HG02852 (cell line): ENCODE data around the gene KCTD13.
"Not testable (repeated sequence)": the region's sequence is repeated elsewhere in the genome, so short reads cannot be mapped to it uniquely, and the experiment has no call there.

Source experiments
- ATAC-seq: cut with Tn5 transposase; IDR thresholded peaks from one replicate; pipeline ENCODE4 v1.9.1; 2021; ENCODE audit warnings: mild to moderate bottlenecking, moderate library complexity; ENCODE audit not compliant: unreplicated experiment

The KCTD13 gene

DNA sequence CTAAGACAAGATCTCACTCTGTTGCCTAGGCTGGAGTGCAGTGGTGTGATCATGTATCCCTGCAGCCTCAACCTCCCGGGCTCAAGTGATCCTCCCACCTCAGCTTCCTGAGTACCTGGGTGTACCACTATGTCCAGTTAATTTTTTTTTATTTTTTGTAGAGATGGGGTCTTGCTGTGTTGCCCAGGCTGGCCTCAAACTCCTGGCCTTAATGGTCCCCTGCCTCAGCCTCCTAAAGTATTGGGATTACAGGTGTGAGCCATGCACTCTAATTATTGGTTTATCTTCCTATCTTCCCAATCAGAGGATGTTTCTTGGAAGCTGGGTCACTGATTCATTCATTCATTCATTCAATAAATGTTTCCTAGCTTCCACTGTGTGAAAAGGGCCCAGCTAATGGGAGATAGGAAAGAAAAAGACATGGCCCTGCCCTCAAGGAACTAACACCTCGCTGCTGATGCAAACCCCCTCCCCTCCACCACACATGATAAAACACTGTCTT, 17.3 kb downstream of the KCTD13 start:
- ATAC-seq = no peak

DNA sequence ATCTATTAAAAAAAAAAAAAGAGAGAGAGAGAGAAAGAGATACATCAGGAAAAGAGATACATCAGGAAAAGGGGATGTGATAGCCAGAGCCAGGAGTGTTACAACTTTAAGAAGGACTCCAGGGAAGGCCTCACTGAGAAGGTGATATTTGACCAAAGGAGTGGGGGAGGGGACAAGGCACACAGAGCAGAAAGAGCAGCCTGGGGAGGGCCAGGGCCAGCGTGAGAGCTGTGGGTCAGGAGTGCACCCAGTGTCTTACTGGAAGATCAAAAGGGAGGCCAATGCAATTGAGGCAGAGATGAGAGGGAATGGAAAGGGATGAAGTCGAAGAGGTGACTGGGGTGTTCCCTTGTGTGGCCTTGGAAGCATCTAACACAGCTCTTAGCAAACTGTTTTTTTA, 18.1 kb downstream of the KCTD13 start:
- ATAC-seq = no peak

DNA sequence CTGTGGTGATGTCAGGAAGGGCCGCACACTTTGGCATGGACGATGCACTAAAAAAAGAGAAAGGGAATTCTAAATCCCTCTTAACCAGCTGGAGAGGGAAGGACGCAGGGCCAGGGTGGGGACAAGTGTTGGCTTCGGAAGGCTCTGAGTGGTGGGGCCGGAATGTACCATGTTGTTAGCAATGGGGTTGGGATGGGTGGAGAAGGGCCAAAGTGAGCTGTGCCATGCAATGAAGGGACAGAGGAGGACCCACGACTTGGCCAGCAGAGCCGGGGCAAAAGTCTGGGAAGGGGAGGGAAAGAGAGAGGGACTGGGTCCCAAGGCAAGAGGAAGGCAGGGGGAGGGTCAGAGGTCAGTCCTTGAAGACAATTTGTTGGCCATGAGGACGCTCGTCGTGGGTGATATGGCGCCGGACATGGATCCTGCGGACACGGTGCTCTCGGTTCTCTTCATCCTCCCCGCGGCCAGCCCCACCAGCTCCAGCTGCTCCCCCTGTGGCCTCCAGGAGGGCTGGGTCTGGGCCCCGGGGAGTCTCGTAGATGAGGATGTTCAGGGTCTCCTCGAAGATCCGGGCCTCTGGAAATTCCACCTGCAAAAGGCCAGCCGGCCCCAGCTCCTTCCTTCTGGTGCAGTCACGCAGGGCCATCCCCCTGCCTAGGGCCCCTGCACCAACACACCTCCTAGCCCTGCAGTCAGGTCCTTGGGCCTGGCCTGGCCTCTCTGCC, 19.3 kb downstream of the KCTD13 start:
- no peak for ATAC-seq

DNA sequence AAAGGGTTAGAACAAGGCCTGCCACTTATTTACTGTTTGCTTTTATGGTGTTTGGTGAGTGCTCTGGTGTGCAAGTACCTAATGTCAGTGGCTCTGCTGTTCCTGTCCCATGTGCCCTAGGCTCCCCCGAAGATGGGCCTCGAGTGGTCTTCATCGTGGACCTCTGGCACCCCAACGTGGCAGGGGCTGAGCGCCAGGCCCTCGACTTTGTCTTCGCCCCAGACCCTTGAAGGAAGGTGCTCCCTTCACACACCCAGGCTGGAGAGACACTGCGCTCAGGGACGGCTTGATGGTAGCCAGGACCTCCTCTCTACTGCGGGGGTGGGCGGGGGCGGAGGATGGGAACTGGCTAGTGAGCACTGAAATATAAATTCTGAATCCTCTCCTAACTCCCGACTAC, 20.4 kb downstream of the KCTD13 start:
- ATAC-seq = no peak

DNA sequence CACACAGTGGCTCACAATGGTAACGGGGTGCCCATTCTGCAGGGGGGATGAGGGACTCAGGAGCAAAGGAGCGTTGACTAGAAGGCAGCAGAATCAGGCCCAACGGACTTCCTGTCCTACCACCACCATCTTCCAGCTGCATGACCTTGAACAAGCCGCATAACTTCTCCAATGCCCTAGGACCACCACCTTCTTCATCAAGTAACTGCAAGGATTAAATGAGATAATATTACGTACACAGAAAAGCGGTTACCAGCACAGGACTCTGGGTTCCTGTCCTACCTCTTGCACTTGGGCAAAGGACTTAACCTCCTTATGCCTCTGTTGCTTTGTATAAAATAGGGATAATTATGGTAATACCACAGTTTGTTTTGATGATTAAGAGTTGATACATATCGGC, 21.1 kb downstream of the KCTD13 start:
- ATAC-seq = no peak

DNA sequence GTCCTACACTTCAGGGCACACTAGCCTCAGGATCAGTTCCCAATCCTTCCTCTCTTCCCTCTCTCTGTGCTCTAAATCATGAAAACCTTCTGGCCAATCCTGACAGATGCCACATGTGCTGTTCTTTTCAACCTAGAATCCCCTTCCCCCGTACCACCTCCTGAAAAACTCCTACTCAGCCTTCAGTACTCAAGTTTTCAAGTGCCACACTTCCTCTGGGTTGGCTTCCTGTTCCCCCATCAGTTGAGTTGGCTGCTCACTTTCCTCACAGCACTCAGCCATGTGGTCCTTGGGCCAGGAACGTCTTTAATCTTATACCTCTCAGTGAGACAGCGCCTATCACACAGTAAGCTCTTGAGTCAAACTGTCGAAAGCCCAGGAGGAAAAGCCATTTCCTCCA, 22.4 kb downstream of the KCTD13 start:
- no peak for ATAC-seq

DNA sequence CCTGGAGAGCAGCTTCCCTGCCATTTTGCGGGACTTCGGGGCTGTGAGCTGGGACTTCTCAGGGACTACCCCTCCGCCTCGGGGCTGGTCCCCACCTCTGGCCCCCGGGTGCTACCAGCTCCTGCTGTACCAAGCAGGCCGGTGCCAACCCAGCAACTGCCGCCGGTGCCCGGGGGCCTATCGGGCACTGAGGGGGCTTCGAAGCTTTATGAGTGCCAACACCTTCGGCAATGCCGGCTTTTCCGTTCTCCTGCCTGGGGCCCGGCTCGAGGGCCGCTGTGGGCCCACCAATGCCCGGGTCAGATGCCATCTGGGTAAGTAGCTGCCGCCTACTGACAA, 24.4 kb downstream of the KCTD13 start:
- ATAC-seq = no peak

DNA sequence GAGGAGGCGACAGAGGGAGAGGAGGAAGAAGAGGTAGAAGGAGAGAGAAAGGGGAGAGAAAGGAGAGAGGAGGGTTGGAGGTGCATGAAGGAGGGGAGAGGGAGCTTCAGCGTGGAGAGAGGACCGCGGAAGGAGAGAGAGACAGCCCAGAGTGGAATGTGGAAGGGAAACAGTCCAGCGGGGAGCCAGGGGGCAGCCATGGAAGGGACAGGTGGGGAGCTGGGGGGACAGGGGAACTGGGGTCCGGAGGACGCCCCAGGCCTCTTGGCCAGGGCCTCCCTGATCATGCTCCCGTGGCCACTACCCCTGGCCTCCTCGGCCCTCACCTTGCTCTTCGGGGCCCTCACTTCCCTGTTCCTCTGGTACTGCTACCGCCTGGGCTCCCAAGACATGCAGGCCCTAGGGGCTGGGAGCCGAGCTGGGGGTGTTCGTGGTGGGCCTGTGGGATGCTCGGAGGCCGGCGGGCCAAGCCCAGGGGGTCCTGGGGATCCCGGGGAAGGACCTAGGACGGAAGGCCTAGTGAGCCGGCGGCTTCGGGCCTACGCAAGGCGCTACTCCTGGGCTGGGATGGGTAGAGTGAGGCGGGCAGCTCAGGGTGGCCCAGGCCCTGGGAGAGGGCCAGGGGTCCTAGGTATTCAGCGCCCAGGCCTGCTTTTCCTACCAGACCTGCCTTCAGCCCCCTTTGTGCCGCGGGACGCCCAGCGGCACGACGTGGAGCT, 25.0 kb downstream of the KCTD13 start:
- no peak for ATAC-seq

DNA sequence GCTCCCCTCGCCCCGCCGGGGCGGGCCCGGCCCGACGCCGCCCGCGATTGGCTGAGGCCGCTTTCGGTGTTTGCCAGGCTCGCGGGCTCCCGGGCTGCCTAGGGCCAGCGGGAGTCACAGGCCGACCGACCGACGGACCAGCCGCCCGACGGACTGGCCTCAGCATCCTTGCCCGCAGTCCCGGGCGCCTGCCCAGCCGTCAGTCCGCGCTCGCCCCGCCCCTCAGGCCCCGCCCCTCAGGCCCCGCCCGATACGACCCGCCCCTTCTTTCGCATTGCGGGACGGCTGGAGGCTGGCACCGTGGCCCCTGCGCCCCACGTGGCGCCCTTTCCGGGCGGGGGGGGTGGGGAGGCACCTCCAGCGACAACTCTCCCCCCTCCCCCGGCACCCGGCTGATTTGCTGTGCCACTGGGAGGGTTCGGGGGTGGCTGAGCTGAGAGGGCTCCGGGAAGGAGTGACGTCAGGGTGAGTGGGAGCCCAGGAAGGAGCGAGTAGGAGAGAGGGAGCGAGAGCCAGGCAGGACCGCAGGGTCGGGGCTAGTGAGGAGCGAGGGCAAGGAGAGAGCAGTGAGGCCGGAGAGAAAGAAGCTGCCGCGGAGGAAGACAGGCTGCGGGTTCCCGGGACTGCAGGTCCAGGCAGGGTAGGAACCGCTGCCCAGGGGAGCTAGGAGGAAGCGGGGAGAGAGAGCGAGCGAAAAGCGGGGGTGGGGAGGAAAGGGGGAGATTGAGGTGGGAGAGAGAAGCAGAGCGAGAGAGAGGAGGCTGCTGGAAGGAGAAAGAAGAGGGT, 25.7 kb downstream of the KCTD13 start, which contains the start of gene ASPHD1:
Gene ASPHD1 (plus strand): TSS at position 387 of the 786 bp plus-strand sequence. CDS start 484 bp downstream, outside the sequence.
- ATAC-seq = no peak

DNA sequence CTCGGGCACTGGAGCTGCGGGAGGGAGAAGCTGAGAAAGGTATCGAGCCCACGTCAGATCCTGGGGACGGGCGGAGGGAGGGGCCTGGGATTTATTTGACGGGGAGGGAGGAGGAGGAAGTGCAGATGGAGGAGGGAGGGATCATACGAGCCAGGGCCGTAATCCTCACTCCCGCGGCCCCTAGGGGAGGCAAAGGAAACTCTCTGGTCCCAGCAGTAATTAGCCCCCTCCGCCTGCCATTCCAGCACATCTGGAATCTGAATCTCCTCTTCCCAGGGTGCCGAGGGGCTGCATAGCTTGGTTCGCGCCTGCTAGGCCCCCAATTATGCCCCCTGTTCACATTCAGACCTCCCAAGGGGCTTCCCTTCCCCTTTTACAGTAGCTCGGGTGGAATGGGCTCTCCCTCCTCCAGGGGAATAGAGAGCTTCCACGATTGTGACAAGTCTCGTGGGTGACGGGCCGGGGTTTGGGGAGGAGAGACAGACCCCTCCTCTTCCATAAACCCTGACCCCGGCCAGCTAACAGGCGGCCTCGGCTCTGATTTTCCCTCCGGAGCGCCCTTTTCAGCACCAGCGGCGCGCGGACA, 26.4 kb downstream of the KCTD13 start, which contains the start of gene SEZ6L2:
Gene SEZ6L2 (minus strand): TSS at position 35 of the 586 bp plus-strand sequence. CDS start 531 bp downstream, outside the sequence.
- no peak for ATAC-seq

DNA sequence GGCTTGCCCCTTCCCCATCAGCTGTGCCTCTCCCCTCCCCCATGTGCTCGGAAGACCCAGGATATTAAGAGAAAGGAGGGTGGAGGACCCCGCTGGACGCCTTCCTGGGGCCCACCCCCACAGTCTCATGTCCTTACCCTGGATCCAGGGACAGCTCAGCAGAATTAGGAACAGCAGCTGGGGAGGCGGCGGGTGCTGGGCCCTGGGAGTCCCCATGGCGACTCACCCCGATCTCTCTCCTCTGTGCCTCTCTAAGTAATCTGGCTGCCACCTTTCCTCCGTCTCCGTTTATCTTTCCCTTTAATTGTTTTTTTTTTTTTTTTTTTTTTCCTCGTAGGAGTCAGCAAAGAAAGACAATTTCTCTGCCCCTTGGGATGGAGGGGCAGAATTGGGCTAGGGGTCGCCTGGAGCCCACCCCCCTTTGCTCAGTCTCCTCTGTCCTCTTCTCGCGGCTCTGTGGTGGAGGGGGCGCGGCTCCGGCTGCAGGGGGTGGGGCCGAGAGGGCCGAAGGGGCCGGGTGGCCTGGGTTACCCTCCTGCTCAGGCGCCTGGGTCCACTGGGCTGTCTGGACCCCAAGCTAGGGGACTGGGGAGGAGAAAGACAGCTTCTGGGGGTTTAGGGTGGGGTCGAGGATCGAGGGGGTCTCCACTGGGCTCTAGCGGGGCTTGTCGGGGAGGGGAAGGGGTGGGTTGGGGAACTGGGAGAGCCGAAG, 27.1 kb downstream of the KCTD13 start:
- no peak for ATAC-seq

DNA sequence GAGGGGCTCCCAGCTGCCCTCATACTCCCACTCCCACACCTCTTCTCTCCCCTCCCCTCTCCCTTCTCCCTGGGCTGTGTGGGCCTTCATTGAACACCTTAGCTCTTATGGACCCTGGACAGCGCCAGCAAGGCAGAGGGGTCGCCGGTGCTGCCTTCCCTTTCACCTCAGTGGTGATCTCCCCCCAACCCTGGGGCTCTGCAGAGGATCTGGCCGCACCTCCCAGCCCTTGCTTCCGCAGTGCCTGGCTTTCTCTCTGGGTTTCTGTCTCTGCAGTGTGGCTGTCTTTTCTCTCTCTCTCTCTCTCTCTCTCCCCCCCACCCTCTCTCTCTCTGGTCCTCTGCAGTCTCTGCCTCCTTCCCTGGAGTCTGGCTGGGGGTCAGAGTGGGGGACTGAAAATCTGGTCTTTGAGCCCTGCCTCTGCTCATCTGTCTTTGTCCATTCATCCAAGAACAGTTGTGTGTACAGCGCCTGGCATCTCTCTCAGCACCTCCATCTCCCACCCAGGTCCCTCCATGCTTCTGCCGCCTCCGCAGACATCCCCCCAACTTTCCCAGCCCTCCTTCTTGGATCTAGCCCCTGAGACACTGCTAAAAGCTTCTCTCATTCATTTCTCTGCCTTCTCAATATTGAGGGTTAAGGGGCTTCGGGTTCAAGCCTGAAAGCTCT, 27.8 kb downstream of the KCTD13 start:
- ATAC-seq = no peak

DNA sequence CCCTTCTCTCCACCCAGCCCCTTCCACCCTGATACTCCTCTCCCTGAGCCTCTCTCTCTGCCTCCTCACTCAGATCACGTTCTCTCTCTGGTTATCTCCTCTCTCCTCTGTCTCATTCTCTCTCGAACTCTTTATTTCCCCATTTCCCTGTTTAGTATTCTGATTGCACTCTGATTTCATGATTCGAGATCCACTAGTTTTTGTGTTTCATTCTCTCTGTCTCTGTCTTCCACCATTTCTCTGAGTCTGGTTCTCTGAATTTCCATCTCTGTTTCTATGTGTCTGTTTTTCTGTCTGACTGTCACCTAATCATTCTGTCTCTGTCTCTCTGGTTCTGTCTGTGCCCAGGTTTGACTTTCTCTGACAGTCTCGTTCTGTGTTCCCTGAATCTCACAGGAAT, 28.7 kb downstream of the KCTD13 start:
- no peak for ATAC-seq

DNA sequence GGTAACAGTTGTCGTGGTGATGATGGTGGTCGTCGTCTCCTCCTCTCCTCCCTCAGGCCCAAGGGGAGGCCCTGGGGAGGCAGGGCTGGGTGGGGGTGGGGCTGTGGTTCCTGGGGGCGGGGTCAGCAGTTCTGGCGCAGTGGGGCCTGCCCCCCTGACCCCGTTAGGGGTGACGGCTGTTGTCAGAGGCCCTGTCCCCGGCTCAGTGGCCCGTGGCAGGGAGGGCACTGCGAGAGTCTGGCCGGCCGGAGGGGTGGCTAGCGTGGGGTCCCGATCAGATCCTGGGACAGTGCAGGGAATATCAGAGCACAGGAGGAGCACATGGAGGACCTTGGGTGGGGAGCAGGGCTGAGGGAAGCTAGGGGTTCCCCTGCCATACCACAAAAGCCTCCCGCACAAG, 29.2 kb downstream of the KCTD13 start:
- ATAC-seq = no peak

DNA sequence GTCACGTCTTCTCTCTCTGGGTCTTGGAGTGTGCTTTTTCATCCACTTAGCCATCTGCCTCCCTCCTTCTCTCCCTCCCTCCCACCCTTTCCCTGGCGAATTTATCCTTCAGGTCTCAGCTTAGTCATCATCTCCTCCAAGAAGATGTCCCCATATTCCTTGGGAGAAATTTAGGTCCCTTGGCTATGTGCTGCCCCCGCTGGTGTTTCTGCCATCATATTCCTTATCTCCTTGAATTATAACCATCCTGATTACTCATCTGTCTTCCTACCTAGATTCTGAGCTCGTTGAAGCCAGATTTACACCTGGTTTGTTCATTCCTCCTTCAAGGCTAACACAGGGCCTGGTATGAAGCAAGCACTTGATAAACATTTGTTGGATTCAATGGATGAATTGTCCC, 31.7 kb downstream of the KCTD13 start:
- no peak for ATAC-seq

DNA sequence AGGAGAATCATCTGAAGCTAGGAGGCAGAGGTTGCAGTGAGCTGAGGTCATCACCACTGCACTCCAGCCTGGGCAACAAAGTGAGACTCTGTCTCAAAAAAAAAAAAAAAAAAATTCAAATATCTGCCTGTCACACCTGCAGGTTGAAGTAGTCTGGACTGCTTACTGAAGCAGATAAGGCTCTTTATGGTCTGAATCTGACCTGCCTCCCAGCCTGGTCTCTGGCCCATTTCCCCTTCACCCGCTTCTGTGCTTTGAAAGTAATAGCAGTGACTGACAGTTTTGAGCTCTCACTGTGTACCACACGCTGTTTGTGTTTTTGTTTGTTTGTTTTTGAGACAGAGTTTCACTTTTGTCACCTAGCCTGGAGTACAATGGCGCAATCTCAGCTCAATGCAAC, 32.5 kb downstream of the KCTD13 start:
- no peak for ATAC-seq

DNA sequence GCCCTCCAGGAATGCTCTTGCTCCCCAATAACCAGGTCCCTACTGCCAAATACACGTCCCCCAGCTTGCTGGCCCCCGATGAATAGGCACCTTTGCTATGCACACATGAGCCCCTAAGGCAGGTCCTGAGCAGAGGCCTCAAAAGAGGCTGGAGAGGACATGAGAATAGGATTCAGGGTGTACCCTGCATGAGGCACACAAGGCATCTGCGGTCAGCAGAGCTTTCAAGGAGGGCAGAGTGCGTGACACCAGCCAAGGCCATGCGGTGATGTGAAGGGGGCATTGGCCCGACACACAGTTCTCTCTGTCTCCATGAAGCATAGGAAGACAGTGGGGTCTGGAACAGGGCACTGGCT, 33.6 kb downstream of the KCTD13 start:
- ATAC-seq = no peak

DNA sequence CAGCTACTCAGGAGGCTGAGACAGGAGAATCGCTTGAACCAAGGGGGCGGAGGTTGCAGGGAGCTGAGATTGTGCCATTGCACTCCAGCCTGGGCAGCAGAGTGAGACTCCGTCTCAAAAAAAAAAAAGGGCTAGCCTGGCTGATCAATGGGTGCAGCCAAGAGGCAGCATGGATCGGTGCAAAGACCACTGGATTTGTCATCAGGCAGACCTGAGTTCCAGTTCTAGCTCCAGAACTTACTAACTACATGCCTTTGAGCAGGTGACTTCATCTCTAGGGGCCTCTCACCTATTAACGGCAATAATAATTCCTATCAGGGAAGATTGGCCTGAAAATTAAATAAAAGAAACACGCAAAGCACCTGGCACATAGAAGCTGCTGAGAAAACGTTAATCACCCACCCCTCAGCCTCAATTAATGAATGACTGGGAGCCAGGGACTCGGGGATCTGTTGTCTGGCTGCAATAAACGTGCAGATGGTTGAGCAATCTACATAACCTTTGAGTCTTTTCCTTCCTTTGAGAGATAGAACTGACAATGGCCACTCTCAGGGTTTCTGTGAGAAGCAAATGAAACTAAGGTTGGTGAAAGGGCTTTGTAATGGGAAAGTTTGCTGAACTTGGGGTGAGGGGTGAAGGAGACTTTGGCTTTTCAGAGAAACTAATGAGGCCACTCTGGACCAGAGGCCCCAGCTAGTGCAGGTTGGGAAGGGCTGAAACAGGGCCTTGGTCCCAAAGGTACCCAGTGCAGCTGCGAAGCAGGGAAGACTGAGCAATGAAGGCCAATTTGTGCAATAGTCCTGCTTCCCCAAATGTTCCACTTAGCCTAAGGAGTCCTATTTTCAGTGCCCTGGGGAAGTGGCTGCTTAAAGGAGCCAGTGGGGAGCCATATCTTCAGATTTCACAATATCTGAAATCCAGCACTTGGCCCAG, 34.2 kb downstream of the KCTD13 start:
- ATAC-seq = no peak

DNA sequence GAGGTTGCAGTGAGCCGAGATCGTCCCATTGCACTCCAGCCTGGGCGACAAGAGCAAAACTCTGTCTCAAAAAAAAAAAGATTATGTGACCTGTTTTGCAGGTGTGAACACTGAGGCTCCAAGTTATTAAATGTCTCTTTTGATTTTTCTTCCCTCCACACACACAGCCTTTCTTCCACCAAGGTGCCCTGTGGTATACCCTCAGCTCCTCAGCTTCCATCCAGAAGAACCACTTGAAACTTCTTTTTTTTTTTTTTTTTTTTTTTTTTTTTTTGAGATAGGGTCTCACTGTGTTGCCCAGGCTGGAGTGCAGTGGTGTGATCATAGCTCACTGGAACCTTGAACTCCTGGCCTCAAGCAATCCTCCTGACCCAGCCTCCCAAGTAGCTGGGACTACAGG, 36.7 kb downstream of the KCTD13 start:
- not testable (repeated sequence) for ATAC-seq
